GM19468 (cell line): Measurements from ENCODE around the gene ADPRH.

ENCODE experiments used
- ATAC-seq: cut with Tn5 transposase; IDR thresholded peaks from one replicate; pipeline ENCODE4 v1.9.1; 2021; ENCODE audit warnings: mild to moderate bottlenecking, moderate library complexity, moderate number of reproducible peaks; ENCODE audit not compliant: unreplicated experiment; ENCODE audit errors: extremely low read depth

Gene ADPRH

GRCh38 chr3:119625451-119626153, 46.3 kb downstream of the ADPRH start:
- no peak for ATAC-seq

- no peak for ATAC-seq
Measured at GRCh38 chr3:119626196-119626595, 46.9 kb downstream of the ADPRH start.

- peak; percentile 23 for ATAC-seq
Measured at GRCh38 chr3:119627461-119627860, 48.2 kb downstream of the ADPRH start.

- no peak for ATAC-seq
Measured at GRCh38 chr3:119628390-119628789, 49.1 kb downstream of the ADPRH start.

- ATAC-seq, result no peak
Measured at GRCh38 chr3:119628816-119629445, 49.6 kb downstream of the ADPRH start.

- ATAC-seq, result no peak
Measured at GRCh38 chr3:119630128-119630879, 51.0 kb downstream of the ADPRH start.

GRCh38 chr3:119630880-119631329, 51.6 kb downstream of the ADPRH start:
- ATAC-seq, result no peak

- ATAC-seq, result no peak
Measured at GRCh38 chr3:119631516-119631915, 52.2 kb downstream of the ADPRH start.

- no peak for ATAC-seq
Measured at GRCh38 chr3:119632216-119632615, 52.9 kb downstream of the ADPRH start.

GRCh38 chr3:119632829-119633228, 53.5 kb downstream of the ADPRH start:
- no peak for ATAC-seq

- no peak for ATAC-seq
Measured at GRCh38 chr3:119635719-119636118, 56.4 kb downstream of the ADPRH start.

GRCh38 chr3:119636249-119636648, 57.0 kb downstream of the ADPRH start:
- ATAC-seq, result no peak

GRCh38 chr3:119636891-119637611, 57.8 kb downstream of the ADPRH start:
- ATAC-seq, result no peak

- peak; percentile 16 for ATAC-seq
Measured at GRCh38 chr3:119637679-119638477, 58.6 kb downstream of the ADPRH start.
